ENCODE results near the gene DMXL1.

Gene DMXL1

GRCh38 chr5:119291056-119291455 lies 220.2 kb downstream of the DMXL1 start:
- no peak for DNase-seq (ENCODE audit: low read depth)

GRCh38 chr5:119291877-119292276 lies 221.0 kb downstream of the DMXL1 start:
- no peak for DNase-seq (ENCODE audit: low read depth)

- DNase-seq (ENCODE audit: low read depth) = no peak
These were observed 222.0 kb downstream of the DMXL1 start for GRCh38 chr5:119292701-119293515.

GRCh38 chr5:119293516-119293829 lies 222.6 kb downstream of the DMXL1 start:
- DNase-seq (ENCODE audit: low read depth) = no peak
